ENCODE data around the gene SERPINE2. TPM values are rescaled to one million over a fixed set of nuclear protein-coding genes. Genes with fewer than 3 reads are reported as not detected.
A peak's percentile ranks its signal among the peaks of the same experiment; 100 is the strongest.

Gene SERPINE2
- polyA plus RNA-seq, 2 donors: 16.6 to 19.6 TPM

GRCh38 chr2:223930103-223930976, 108.7 kb downstream of the SERPINE2 start:
- 80% methylated on average over 23 of the region's 23 CpGs for WGBS, 2 donors
- no peaks in the 10 kb centered on the region for H3K36me3 ChIP-seq (ENCODE audit: control insufficient read depth in 2 of 2, insufficient read depth in 2 of 2, low read length in 1 of 2)
- H3K27me3 ChIP-seq (ENCODE audit: control insufficient read depth in 1 of 2, insufficient read depth in 2 of 2, low read length in 2 of 2): no peaks in the 10 kb centered on the region
- no peak overlapping the region for H3K4me3 ChIP-seq (ENCODE audit: low read depth in 1 of 2, low read length in 2 of 2)
- H3K27ac ChIP-seq (ENCODE audit: low read depth in 2 of 2, low read length in 1 of 2): peak overlapping the region in 1 of 2 donors; percentile 0
- H3K4me1 ChIP-seq (ENCODE audit: control insufficient read depth in 2 of 2, insufficient read depth in 2 of 2, low read length in 1 of 2): peaks cover 3 to 4% of the 10 kb centered on the region in 2 donors
- H3K9me3 ChIP-seq (ENCODE audit: control insufficient read depth in 2 of 2, insufficient read depth in 1 of 2, low read depth in 1 of 2, low read length in 1 of 2): no peaks in the 10 kb centered on the region

DNA sequence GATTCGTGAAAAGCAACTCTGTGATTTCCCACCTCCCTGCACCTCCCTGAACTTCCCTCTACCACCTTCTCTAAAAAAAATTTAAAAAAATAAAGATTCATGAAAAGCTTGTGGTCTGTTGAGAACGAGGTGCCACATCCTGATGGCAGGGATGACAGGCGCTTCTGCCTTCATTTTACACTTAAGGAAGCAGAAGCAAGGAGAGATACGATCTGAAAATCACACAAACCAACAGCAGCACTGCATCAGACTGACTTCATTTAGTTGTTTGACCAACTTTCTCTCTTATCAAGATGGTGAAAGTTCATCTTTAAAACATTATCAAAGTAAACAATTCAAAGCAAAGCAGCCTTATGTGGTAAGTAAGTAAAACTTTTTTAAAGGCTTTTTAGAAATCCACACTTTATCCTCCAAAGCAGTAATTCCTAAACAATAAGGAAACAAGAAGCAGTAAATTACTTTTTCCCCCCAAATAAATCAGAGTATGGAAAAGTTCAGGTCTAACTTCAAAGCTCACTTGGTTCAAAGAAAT, 109.4 kb downstream of the SERPINE2 start:
- Histone ChIP-seq H3K4me3 (ENCODE audit: low read depth in 1 of 2, low read length in 2 of 2) (no peak overlapping the region), H3K9me3 (ENCODE audit: control insufficient read depth in 2 of 2, insufficient read depth in 1 of 2, low read depth in 1 of 2, low read length in 1 of 2) (no peaks in the 10 kb centered on the region), H3K27ac (ENCODE audit: low read depth in 2 of 2, low read length in 1 of 2) (no peak overlapping the region), H3K4me1 (ENCODE audit: control insufficient read depth in 2 of 2, insufficient read depth in 2 of 2, low read length in 1 of 2) (peaks cover 3 to 4% of the 10 kb centered on the region in 2 donors), H3K27me3 (ENCODE audit: control insufficient read depth in 1 of 2, insufficient read depth in 2 of 2, low read length in 2 of 2) (no peaks in the 10 kb centered on the region), H3K36me3 (ENCODE audit: control insufficient read depth in 2 of 2, insufficient read depth in 2 of 2, low read length in 1 of 2) (no peaks in the 10 kb centered on the region)
- WGBS, 2 donors: 51 to 66% methylated on average over 4 of the region's 4 CpGs

DNA sequence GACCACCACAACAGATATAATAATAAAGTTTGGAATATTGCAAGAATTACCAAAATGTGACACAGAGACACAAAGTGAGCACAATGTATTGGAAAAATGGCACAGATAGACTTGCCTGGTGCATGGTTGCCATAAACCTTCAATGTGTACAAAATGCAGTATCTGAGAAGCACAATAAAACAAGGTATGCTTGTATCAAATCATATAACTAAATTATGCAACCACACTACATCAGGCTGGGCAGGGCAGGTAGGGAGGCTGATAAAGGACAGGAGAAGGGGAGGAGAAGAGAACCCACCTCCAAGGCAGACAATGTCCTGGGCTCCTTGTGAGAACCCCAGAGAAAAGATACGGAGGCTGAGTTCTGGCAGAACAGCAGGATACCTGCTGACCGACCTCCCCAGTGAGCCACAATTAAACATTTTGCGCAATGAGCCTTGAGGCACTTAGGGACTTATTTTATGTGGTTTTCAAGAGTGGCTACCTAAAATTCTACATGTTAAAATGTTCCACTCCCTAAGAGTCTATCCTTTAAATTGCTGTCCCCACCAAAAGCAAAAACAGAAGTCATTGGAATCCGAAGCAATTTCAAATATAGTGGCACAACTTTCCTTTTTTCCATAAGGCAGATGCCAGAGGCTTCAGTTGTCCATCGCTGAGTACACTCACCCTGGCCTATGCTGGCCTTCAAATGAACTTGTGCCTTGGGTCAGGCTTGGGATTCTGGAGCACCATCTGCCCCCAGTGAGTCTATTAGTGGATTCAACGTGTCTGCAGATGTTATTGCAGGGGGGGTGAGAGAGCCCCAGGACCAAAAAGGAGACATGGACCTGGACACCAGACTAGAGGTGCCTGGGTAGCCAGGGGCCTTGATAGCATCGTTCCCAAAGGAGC, 110.7 kb downstream of the SERPINE2 start:
- peaks cover 3 to 4% of the 10 kb centered on the region in 2 donors for H3K4me1 ChIP-seq (ENCODE audit: control insufficient read depth in 2 of 2, insufficient read depth in 2 of 2, low read length in 1 of 2)
- H3K9me3 ChIP-seq (ENCODE audit: control insufficient read depth in 2 of 2, insufficient read depth in 1 of 2, low read depth in 1 of 2, low read length in 1 of 2): no peaks in the 10 kb centered on the region
- no peaks in the 10 kb centered on the region for H3K36me3 ChIP-seq (ENCODE audit: control insufficient read depth in 2 of 2, insufficient read depth in 2 of 2, low read length in 1 of 2)
- H3K27me3 ChIP-seq (ENCODE audit: control insufficient read depth in 1 of 2, insufficient read depth in 2 of 2, low read length in 2 of 2): no peaks in the 10 kb centered on the region
- no peak overlapping the region for H3K27ac ChIP-seq (ENCODE audit: low read depth in 2 of 2, low read length in 1 of 2)
- H3K4me3 ChIP-seq (ENCODE audit: low read depth in 1 of 2, low read length in 2 of 2): no peak overlapping the region
- WGBS, 2 donors: 90 to 92% methylated on average over 7 of the region's 7 CpGs

DNA sequence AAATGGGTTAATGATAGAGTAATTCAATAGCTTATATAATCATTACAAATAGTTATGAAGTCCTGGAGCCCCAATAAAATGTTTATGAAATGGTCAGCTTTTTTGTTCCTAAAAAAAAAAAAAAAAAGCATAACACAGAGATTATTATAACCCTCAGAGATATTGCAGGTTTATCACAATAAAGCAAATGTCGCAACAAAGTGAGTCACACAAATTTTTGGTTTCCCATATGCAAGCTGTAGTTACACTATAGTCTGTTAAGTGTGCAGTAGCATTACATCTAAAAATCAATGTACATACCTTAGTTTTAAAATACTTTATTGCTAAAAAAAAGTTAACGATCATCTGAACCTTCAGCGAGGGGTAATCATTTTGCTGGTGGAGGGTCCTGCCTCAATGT, 114.0 kb downstream of the SERPINE2 start:
- Histone ChIP-seq H3K27ac (ENCODE audit: low read depth in 2 of 2, low read length in 1 of 2) (no peak overlapping the region), H3K4me3 (ENCODE audit: low read depth in 1 of 2, low read length in 2 of 2) (no peak overlapping the region), H3K27me3 (ENCODE audit: control insufficient read depth in 1 of 2, insufficient read depth in 2 of 2, low read length in 2 of 2) (no peaks in the 10 kb centered on the region), H3K4me1 (ENCODE audit: control insufficient read depth in 2 of 2, insufficient read depth in 2 of 2, low read length in 1 of 2) (no peaks in the 10 kb centered on the region), H3K36me3 (ENCODE audit: control insufficient read depth in 2 of 2, insufficient read depth in 2 of 2, low read length in 1 of 2) (no peaks in the 10 kb centered on the region), H3K9me3 (ENCODE audit: control insufficient read depth in 2 of 2, insufficient read depth in 1 of 2, low read depth in 1 of 2, low read length in 1 of 2) (no peaks in the 10 kb centered on the region)
- WGBS, 2 donors: 96 to 97% methylated on average over 3 of the region's 3 CpGs

Other genes starting within 250 kb of the SERPINE2 start
- 1 to 10 TPM; 2.2 to 5.7 TPM for gene AP1S3, start 201.7 kb downstream of the SERPINE2 start, polyA plus RNA-seq
- gene WDFY1, start 94.0 kb downstream of the SERPINE2 start, polyA plus RNA-seq: 1 to 10 TPM; 5.0 to 8.7 TPM
- gene MRPL44, start 81.8 kb downstream of the SERPINE2 start, polyA plus RNA-seq: 10 to 100 TPM in 1 of 2 donors, 1 to 10 TPM in 1; 8.6 to 17.8 TPM

Data from esophagus (tissue), 2 donors.